ENCODE measurements around the gene NADSYN1.

GRCh38 chr11:71446942-71447688 is 5.9 kb upstream of the NADSYN1 start:
- TF ChIP-seq CTCF (IDR thresholded peaks at IDR 0.05 in 2 of 3, conservative IDR thresholded peaks at IDR 0.05 in 1 of 3; ENCODE audit: borderline replicate concordance in 1 of 3, insufficient read depth in 1 of 3, low read depth in 2 of 3, low read length in 2 of 3) (no peak), TCF7L2 (IDR thresholded peaks at IDR 0.05; ENCODE audit: borderline replicate concordance, extremely low read depth, insufficient read depth, insufficient read length) (no peak), SRF (IDR thresholded peaks at IDR 0.05; ENCODE audit: low read depth) (no peak), POLR2A (IDR thresholded peaks at IDR 0.05; ENCODE audit: borderline replicate concordance, extremely low read depth, insufficient read depth, insufficient read length) (no peak), ELF1 (IDR thresholded peaks at IDR 0.05; ENCODE audit: borderline replicate concordance, low read depth) (no peak), REST (IDR thresholded peaks at IDR 0.05; ENCODE audit: low read depth) (no peak), POLR2AphosphoS5 (IDR thresholded peaks at IDR 0.05; ENCODE audit: low read depth, low read length) (no peak)

All from HCT116 (cell line).